Esophagus muscularis mucosa (tissue), 2 donors: Measurements from ENCODE around the gene TMEM132C.
A peak's percentile ranks its signal among the peaks of the same experiment; 100 is the strongest.

Source experiments
- POLR2A ChIP-seq: fragments of 450-650 bp; IDR thresholded peaks from one replicate; pipeline ENCODE4 v1.6.1; 2017; ENCODE audit warnings: antibody characterized with exemption, moderate library complexity, mild to moderate bottlenecking, low read depth
- POLR2AphosphoS5 ChIP-seq, 2 donors: sonication (generic); formaldehyde crosslinking; IDR thresholded peaks; one replicate each; pipeline ENCODE4 v1.6.1; 2017; ENCODE audit warnings: antibody characterized with exemption in 2 of 2

- no peak for TF ChIP-seq POLR2A
- peak; percentile 16 to 31 for TF ChIP-seq POLR2AphosphoS5 (IDR thresholded peaks at IDR 0.05)
Measured at GRCh38 chr12:128455851-128456250, 188.9 kb downstream of the TMEM132C start.
